ENCODE results near the gene GAS2L2. TPM values are rescaled to one million over a fixed set of nuclear protein-coding genes. Genes with fewer than 3 reads are reported as not detected.

GAS2L2 gene
- total and polyA plus RNA-seq, 8 donors = 0.03 to 0.33 (median 0.08) TPM; not detected in 1

GRCh38 chr17:35784895-35785294 lies 31.9 kb upstream of the GAS2L2 start:
- DNase-seq = no peak
- no peak for TF ChIP-seq CTCF (IDR thresholded peaks at IDR 0.05)
- H3K9me3 ChIP-seq = no peaks in the 10 kb centered on the region
- no peak overlapping the region for H3K4me3 ChIP-seq
- peaks cover 8 to 22% (median 8%) of the 10 kb centered on the region in 3 donors for H3K4me1 ChIP-seq
- H3K36me3 ChIP-seq = no peaks in the 10 kb centered on the region
- peak in 1 of 4 donors; percentile 5 for ATAC-seq
- H3K27ac ChIP-seq = no peak overlapping the region
- no peaks in the 10 kb centered on the region for H3K27me3 ChIP-seq
- no peak for FAIRE-seq
- intact Hi-C loops (cut with DNase I) = no loop called here
- WGBS, 2 donors = 92 to 94% methylated on average over 2 of the region's 2 CpGs

- no peak for FAIRE-seq
- Histone ChIP-seq H3K27me3 (no peaks in the 10 kb centered on the region), H3K4me1 (peaks cover 8 to 22% (median 8%) of the 10 kb centered on the region in 3 donors), H3K27ac (no peak overlapping the region), H3K4me3 (no peak overlapping the region), H3K36me3 (no peaks in the 10 kb centered on the region), H3K9me3 (no peaks in the 10 kb centered on the region)
- no peak for DNase-seq
- 82 to 89% methylated on average over 3 of the region's 3 CpGs for WGBS, 2 donors
- intact Hi-C loops (cut with DNase I) = no loop called here
- no peak for ATAC-seq
- TF ChIP-seq CTCF (IDR thresholded peaks at IDR 0.05) = no peak
These were observed 27.9 kb upstream of the GAS2L2 start for GRCh38 chr17:35780950-35781349.

- Histone ChIP-seq H3K4me3 (no peak overlapping the region), H3K27me3 (no peaks in the 10 kb centered on the region), H3K9me3 (no peaks in the 10 kb centered on the region), H3K4me1 (peaks cover 1 to 14% (median 4%) of the 10 kb centered on the region in 3 donors), H3K27ac (no peak overlapping the region), H3K36me3 (no peaks in the 10 kb centered on the region)
- DNase-seq (peak in 1 of 6 donors; percentile 44), ATAC-seq (no peak), FAIRE-seq (no peak)
- TF ChIP-seq CTCF (IDR thresholded peaks at IDR 0.05) = no peak
- 89% methylated on average over 16 of the region's 16 CpGs for WGBS, 2 donors
- intact Hi-C loops (cut with DNase I) = no loop called here
These were observed 25.7 kb upstream of the GAS2L2 start for GRCh38 chr17:35778641-35779196.

- no peaks in the 10 kb centered on the region for H3K9me3 ChIP-seq
- no peak for DNase-seq
- no peaks in the 10 kb centered on the region for H3K4me1 ChIP-seq
- no peaks in the 10 kb centered on the region for H3K27me3 ChIP-seq
- no peak for TF ChIP-seq CTCF (IDR thresholded peaks at IDR 0.05)
- no peaks in the 10 kb centered on the region for H3K36me3 ChIP-seq
- 64 to 74% methylated on average over 6 of the region's 6 CpGs for WGBS, 2 donors
- no peak overlapping the region for H3K27ac ChIP-seq
- H3K4me3 ChIP-seq = no peak overlapping the region
- ATAC-seq = no peak
- intact Hi-C loops (cut with DNase I) = no loop called here
- no peak for FAIRE-seq
These were observed 22.5 kb upstream of the GAS2L2 start for GRCh38 chr17:35775583-35775982.

- DNase-seq (peak in 1 of 6 donors; percentile 49), ATAC-seq (no peak), FAIRE-seq (no peak)
- Histone ChIP-seq H3K4me3 (no peak overlapping the region), H3K27me3 (no peaks in the 10 kb centered on the region), H3K4me1 (no peaks in the 10 kb centered on the region), H3K9me3 (no peaks in the 10 kb centered on the region), H3K36me3 (no peaks in the 10 kb centered on the region), H3K27ac (no peak overlapping the region)
- 76 to 82% methylated on average over 5 of the region's 5 CpGs for WGBS, 2 donors
- intact Hi-C loops (cut with DNase I) = no loop called here
- TF ChIP-seq CTCF (IDR thresholded peaks at IDR 0.05) = no peak
These were observed 22.0 kb upstream of the GAS2L2 start for GRCh38 chr17:35775039-35775438.

Data from pancreas (tissue), 10 donors.